DMS114 treated with DMSO at 0.1 percent for 48 hours (cell line): ENCODE measurements around the gene RNASE1.
"Not testable (repeated sequence)": the region's sequence is repeated elsewhere in the genome, so short reads cannot be mapped to it uniquely, and the experiment has no call there.

Experiments used
- DNase-seq: peaks from one replicate; lab custom pipeline; 2025; ENCODE audit not compliant: unreplicated experiment; lab: John Stamatoyannopoulos, UW

The RNASE1 gene

GRCh38 chr14:20802341-20803084, at the start of gene RNASE1:
RNASE1 (minus strand) TSS chr14:20802844; CDS start chr14:20802068, 776 bp downstream.
- no peak for DNase-seq

DNA sequence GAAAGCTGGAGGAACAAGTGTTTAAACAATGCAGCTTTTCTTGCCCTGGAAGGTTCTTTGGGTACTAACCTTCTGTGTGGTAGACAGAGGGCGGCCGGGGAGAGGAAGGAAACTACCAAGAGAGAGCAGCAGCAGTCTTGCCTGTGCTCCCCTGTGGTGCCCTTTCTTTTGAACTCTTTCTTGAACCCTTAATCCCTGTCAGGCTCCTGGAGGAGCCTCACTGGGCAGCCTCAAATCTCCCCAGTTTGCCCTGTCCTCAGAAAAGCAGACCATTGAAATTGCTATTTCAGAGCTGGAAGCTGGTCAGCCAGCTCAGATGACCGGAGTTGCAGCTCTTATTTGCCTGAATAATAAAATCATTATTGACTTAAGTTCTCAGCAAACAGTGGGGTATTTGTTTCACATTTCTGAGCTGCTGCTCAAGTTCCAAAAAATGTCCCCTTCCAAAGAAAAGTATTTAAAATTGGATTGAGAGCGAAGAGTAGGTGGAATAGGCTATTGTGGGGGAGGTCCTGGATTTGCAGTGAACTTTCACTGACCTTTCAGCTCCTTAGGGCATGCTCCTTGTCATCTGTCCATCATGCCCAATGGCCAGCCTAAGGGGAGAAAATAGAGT, 46.4 kb upstream of the RNASE1 start:
- no peak for DNase-seq

DNA sequence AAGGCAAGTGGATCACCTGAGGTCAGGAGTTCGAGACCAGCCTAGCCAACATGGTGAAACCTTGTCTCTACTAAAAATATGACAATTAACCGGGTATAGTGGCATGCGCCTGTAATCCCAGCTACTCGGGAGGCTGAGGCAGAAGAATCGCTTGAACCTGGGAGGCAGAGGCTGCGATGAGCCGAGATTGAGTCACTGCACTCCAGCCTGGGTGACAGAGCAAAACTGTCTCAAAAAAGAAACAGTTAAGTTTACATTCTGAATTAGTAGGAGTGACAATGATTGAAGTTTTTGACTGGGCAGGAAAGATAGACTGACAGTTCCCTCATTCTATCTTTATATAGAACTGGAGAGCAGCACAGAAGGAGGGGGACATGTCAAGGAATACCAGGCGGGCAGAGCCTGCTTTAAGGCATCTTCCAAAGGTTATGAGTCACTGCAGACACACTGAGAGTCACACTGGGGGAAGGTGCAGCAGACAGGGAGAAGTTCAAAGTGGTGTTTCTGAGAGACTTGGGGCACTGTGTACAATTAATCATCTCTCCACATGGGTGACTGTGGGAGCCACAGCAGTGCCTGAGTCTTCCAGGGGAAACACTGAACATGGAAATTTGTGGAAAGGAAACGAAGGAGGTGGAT, 45.8 kb upstream of the RNASE1 start:
- no peak for DNase-seq

GRCh38 chr14:20846560-20846959, 43.9 kb upstream of the RNASE1 start:
- no peak for DNase-seq

DNA sequence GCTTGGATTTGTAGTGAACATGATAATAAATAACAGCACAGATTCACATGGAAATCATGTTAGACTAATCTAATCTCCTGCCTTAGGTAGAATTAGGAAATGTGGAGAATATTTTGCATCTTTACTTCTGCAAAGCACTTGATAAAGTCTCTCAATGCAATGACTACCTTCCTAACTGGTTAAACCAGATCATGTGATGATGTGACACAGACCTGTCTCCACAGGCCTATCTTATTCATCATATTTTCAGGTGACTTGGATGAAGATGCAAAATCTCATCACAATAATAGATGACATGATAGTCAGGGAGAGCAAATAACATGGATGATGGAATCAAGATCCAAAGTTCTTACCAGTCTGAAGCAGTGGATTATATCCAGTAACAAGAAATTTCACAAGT, 38.5 kb upstream of the RNASE1 start:
- DNase-seq, result no peak

GRCh38 chr14:20837831-20838230, 35.2 kb upstream of the RNASE1 start:
- no peak for DNase-seq

DNA sequence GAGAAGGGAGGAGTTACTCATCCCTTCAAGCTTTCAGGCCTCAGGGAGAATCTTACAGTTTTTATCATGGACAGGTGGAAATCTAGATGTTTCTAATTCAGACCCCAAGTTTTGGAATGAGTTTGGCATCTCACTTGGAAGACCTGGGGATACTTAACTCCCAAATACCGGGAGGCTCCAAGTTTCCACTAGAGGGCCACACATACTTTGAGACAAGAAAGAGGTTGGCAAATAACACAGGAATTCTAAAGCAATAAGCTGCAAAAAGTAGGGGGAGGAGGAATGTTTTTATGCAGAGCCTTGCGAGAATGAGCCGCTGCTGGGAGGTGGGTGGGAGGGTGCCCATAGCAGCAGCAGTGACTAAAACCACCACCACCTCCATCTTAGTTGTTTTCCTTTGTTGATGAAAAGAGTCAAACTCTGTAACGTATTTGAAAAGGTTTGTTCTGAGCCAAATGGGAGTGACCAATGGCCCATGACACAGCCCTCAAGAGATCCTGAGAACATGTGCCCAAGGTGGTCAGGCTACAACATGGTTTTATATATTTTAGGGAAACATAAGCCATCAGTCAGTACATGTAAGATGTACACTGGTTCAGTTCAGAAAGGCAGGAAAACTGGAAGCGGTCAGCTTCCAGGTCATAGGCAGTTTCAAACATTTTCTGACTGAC, 34.2 kb upstream of the RNASE1 start:
- DNase-seq, result peak; percentile 4

- DNase-seq, result no peak
Observed at GRCh38 chr14:20834899-20835298, 32.3 kb upstream of the RNASE1 start.

GRCh38 chr14:20830831-20831230, 28.2 kb upstream of the RNASE1 start:
- no peak for DNase-seq

GRCh38 chr14:20828024-20828694, 25.5 kb upstream of the RNASE1 start:
- DNase-seq, result not testable (repeated sequence)

DNA sequence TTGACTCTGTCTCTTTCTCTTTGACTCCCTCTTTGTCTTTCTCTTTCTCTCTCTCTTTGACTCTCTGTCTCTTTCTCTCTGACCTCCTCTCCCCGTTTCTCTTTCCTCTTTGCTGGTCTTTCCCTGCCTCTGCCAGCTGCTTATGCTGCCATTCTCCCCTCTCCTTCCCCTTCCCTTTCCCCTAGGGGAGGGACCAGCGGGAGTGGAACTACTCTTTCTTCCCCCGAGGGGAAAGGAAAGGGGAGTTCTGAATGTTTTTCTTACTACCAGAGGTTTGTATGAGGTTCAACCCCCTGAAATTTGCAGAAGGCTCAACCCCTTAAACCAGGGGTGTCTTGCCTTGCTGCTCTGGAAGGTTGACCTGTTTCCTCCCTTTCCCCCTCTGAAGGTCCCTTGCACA, 24.7 kb upstream of the RNASE1 start:
- no peak for DNase-seq

- DNase-seq, result not testable (repeated sequence)
Observed at GRCh38 chr14:20826666-20827065, 24.0 kb upstream of the RNASE1 start.

DNA sequence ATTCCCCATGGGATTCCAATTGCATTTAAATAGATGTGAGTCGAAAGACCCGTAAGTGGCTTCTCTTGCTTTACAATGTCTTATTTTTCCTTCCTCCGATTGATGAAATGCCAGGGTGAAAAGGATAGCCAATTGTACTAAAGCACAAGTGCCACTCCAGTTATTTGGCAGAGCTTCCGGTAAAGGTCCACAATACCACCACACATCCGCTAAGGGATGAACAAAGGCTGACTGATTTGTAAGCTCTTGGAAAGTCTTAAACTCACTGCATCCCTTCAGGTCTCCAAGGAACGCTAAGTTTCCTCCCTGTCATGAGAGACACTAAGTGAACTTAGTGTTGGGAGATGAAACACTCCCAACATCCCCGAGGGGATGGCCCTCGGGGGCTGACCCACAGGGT, 21.2 kb upstream of the RNASE1 start:
- DNase-seq, result no peak

DNA sequence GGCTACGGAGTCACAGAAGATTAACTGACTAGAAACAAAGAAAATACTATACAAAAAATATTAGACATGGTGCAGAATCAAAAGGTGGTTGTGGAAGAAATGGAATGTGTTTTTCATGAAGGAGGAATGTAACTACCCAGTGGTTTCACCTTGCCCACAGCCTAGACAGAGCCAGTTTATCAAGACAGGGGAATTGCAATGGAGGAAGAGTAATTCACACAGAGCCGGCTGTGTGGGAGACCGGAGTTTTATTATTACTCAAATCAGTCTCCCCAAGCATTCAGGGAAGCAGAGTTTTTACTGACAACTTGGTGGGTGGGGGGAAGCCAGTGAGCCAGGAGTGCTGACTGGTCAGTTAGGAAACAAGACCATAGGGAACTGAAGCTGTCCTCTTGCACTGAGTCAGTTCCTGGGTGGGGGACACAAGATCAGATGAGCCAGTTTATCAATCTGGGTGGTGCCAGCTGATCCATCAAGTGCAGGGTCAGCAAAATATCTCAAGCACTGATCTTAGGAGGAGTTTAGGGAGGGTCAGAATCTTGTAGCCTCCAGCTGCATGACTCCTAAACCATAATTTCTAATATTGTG, 19.0 kb upstream of the RNASE1 start:
- not testable (repeated sequence) for DNase-seq

GRCh38 chr14:20820063-20820904, 17.6 kb upstream of the RNASE1 start:
- no peak for DNase-seq

DNA sequence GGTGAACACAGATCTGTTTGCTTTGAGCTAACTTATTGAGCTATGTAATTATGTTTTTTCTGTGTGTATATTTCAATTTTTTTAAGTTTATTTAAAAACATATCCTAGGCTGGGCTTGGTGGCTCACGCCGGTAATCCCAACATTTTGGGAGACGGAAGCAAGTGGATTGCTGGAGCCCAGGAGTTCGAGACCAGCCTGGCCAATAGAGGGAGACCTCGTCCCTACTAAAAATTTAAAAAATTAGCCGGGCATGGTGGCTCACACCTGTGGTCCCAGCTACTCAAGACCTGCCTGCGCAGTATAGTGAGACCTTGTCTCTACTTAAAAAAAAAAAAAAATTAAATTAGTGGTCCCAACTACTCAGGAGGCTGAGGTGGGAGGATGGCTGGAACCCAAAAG, 16.2 kb upstream of the RNASE1 start:
- no peak for DNase-seq

DNA sequence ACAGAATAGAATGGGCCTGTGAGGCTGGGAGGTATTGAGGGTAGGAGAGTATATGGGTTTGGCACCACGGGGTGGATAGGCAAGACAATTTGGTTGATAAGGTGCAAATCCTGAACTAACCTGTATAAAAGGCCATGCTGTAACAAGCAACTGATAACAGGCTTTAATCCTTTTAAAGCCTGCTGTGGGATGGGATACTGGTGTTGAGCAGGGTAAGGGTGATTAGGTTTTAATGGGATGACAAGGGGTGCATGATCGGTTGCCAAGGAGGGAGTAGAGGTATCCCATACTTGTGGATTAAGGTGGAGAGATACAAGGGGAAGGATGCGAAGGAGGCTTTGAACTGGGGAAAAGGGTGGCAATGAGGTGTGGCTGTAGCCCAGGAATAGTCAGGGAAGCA, 13.3 kb upstream of the RNASE1 start:
- DNase-seq, result not testable (repeated sequence)

DNA sequence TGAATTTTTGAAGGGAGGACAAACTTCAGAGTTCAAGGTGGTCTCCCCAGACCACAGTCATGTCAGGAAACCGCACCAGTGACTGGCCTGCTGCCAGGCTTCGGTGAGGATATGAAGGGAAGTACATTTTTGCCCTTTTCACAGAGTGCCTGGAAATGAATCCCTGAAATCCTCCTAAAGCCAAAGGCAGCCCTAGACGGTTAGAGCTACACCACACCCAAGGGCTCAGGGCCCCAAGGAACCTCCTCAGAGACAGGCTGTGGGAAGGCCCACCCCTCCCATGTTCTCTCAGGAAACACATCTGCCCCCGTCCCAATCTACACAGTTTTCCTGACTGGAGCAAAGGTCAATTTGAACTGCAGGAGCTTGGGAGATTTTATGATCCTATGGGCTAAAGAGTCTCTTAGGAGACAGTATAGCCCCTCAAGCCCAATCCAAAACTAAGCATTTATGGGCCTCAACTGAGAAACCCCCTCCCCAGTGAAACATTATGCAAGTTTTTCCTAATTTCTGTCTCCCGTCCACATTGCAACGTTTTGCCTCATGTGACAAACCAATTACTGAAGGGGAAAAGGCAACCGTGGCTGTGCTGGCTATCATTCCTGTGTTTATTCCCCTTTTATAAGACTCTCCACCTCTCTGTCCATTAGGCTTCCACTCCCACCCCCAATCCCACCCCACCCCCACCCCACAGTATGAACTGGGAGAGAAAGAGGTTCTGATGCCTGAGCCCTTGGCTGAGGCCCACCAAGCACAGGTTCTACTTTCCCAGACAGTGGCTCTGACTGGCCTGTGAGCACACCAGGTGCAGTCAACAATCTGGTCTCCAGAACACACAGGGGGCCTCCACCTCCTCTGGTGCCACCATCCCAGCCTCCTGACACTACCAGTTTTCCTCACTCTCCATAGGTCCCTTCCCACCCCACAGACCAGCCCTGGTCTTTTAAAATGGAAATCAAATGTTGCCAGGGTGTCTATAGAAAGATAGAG, 9.6 kb upstream of the RNASE1 start:
- no peak for DNase-seq

DNA sequence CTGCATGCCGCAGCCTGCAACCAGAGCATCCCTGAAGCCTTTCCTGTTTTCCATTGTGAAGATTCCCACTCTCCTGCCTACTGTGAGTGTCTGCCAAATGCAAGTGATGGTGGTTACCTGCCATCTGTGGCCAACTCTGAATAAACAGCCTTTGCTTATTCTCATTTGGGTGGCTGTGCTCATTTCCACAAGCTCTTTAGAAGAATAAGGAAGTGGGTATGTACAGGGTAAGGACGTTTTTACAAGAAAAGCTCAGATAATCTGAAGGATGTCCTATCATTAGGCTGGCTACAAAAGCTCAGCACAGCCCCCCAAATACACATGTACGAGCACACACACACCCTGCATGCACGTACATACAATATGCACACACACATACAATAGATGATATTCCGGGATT, 7.3 kb upstream of the RNASE1 start:
- DNase-seq, result no peak
